HG03095 (cell line): ENCODE data around the gene CPLANE1.
"Not testable (repeated sequence)": the region's sequence is repeated elsewhere in the genome, so short reads cannot be mapped to it uniquely, and the experiment has no call there.

ENCODE experiments used
- ATAC-seq: cut with Tn5 transposase; IDR thresholded peaks from one replicate; pipeline ENCODE4 v1.9.1; 2021; ENCODE audit warnings: moderate library complexity; ENCODE audit not compliant: unreplicated experiment

CPLANE1 gene

GRCh38 chr5:37132646-37133045, 116.5 kb downstream of the CPLANE1 start:
- ATAC-seq: no peak

- ATAC-seq: no peak
Observed at GRCh38 chr5:37121465-37121864, 127.7 kb downstream of the CPLANE1 start.

DNA sequence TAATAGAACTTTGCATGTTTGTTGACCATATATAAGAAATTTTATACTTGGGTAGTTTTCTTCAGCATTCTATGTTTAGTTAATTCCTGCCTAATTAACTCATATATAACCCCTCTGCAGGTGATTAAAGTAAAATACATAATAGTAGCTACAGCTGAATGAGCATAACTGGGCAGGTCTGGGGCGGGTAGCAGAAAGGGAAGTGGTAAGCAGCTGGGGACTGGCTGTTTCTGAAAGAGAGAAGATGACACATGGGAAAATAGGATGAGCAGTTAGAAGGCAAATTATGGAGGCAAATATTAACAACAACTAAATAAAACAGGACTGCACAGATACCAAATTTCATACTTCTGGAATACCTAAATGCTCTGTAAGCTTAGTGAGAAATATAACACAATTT, 128.1 kb downstream of the CPLANE1 start:
- ATAC-seq: no peak

DNA sequence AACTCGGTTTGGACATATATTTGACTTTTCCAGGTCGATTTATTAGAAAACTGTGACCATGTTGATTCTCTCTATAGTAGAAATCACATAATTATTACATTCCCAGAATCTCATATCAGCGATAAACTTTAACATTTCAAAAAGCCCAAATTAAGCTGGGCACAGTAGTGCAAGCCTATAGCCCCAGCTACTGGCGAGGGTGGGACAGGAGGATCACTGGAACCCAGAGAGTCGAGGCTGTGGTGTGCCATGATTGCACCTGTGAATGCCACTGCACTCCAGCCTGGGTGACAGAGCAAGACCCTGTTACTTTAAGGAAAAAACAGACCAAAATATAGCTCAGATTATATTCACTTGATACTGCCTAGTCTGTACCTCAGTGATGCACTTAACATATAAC, 128.9 kb downstream of the CPLANE1 start:
- no peak for ATAC-seq

DNA sequence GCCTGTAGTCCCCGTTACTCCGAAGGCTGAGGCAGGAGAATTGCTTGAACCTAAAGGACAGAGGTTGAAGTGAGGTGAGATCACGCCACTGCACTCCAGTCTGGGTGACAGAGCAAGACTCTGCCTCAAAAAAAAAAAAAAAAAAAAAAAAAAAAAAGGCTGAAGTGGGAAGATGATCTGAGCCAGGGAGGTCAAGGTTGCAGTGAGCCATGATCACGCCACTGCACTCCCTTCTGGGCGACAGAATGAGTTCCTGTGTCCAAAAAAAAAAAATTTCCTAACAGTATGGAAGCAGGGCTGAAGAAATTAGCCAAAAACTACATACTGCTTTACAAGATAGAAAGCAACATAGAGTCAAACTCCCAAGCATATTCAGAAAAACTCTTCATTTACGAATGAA, 132.8 kb downstream of the CPLANE1 start:
- no peak for ATAC-seq

DNA sequence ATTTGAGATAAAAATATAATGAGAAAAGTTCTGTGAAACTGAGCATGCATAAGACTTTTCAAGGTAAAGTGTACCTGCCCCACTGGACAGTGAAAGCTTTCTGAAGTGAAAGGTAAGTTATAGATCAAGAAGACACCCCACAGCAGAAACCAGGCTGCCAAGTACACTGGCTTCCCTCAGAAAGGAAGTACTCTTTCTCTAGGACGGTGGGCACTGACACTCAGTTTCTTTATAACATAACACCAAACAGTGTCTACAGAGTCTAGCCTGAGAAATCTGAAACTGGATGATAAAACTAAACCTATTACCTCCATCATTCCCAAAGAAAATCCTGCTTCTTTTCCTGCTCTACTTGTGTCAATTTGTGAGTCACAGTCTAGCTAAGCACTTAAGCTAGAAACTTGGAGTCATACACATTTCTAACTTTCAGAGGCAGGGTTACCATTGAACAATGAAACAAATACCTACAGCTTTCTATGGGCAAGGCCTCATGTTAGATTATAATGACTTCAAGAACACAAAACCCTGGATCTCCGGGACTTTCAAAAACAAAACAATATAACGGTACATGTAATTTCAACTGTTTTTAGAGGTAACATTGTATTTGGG, 136.7 kb downstream of the CPLANE1 start:
- ATAC-seq: no peak

- peak; percentile 92 for ATAC-seq
Observed at GRCh38 chr5:37111426-37112382, 137.5 kb downstream of the CPLANE1 start.

- no peak for ATAC-seq
Observed at GRCh38 chr5:37110135-37110534, 139.0 kb downstream of the CPLANE1 start.

- ATAC-seq: no peak
Observed at GRCh38 chr5:37109338-37109737, 139.8 kb downstream of the CPLANE1 start.

GRCh38 chr5:37103302-37103701, 145.9 kb downstream of the CPLANE1 start:
- ATAC-seq: no peak

- ATAC-seq: not testable (repeated sequence)
Observed at GRCh38 chr5:37099267-37099666, 149.9 kb downstream of the CPLANE1 start.

DNA sequence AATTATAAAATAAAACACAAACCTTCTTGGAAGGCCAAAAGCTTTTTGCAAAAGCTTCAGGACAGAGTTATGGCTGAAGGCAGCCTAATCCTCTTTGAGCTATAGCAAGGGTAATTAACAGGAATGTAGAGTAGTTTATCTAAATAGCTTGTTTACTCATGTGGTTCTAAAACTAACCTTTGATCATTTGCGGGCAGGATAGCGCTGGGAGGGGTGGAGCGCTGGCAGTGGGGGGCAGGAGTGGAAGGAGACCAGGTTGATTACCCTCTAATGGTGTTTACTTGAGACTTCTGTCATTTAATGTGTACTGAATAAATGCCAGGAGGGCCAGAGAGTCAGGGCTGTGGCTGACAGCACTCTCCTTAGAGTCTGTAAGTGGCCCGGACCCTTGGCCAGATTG, 155.4 kb downstream of the CPLANE1 start:
- ATAC-seq: not testable (repeated sequence)

- no peak for ATAC-seq
Observed at GRCh38 chr5:37090781-37091180, 158.4 kb downstream of the CPLANE1 start.

GRCh38 chr5:37090123-37090726, 159.0 kb downstream of the CPLANE1 start:
- no peak for ATAC-seq

- ATAC-seq: no peak
Observed at GRCh38 chr5:37088009-37088408, 161.2 kb downstream of the CPLANE1 start.

GRCh38 chr5:37086466-37087173, 162.6 kb downstream of the CPLANE1 start:
- ATAC-seq: no peak

GRCh38 chr5:37086026-37086425, 163.2 kb downstream of the CPLANE1 start:
- not testable (repeated sequence) for ATAC-seq

GRCh38 chr5:37082977-37083376, 166.2 kb downstream of the CPLANE1 start:
- ATAC-seq: not testable (repeated sequence)

DNA sequence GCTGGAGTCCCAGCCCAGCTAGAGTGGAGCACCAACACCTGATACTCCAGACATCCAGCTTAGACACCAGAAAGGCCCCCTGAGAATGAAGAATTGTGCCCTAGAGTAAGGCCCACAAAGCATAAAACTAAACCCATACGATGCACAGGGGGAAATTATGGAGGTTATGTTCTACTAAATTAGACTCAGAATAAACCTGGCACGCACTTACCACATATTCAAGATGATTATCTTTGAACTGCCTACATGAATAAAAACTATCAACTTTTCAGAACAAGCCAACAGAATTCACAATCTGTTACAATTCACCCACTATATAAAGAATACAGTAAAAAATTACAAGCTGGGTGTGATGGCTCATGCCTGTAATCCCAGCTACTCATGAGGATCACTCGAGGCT, 168.5 kb downstream of the CPLANE1 start:
- ATAC-seq: no peak

- no peak for ATAC-seq
Observed at GRCh38 chr5:37077146-37077545, 172.0 kb downstream of the CPLANE1 start.

- ATAC-seq: no peak
Observed at GRCh38 chr5:37075399-37075950, 173.7 kb downstream of the CPLANE1 start.
